Stimulated activated CD4-positive, alpha-beta T cell treated with anti-CD3 and anti-CD28 coated beads, Interleukin-1b, Interleukin-23, amount 100 ng/mL, for 1 hour (primary cell): ENCODE results near the gene TRAPPC2.

Source experiments
- DNase-seq, 2 donors: peaks; one replicate each; pipeline ENCODE4 v3.0.0-alpha.2; 2020; ENCODE audit warnings: low read depth in 2 of 2

TRAPPC2 gene

DNA sequence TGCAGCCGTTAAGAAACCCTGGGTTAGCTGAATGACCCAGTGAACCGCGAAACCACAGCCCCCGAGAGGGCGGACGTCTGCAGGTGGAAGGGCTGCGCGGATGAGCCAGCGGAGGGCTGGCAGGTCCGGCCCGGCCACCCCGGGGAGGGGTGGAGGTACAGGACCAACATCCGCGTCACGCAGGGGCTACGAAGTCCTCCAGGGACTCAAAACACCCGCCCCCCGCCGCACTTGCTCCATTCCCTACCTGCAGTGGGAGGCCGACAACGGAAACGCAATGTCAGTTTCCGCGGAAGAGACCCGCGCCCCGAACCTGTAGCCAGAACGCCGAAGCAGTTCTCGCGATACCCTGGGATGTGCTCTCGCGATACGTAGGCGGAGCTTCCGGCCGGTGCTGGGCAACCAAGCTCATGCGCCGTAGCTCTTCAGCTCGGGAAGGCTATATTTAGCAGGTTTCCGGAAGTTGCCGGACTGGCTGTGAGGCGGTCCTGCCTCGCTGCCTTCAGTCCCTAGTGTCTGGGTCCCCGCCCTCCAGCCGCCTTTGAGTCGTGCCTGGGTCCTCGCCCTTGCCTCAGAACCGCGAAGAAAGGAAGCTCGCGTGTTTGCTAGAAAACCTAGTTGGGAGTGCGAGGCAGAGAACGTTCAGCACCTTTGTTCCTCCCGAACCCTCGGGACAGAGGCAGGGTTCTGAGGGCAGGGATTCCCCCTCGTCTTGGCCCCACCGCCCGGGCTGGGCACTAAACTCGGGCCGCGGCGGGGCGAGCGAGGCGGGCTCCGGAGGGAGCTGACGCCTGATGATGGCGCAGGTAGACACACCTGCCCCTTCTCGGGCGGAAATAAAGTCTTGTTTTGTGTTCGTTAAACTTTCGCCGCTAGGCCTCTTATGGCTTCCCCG lies at the start of gene TRAPPC2, which contains the start of gene OFD1:
Gene TRAPPC2 (minus strand): TSS at position 343 of the 895 bp plus-strand sequence. CDS start 14,657 bp downstream, outside the sequence.
Gene OFD1 (plus strand): TSS at position 471 of the 895 bp plus-strand sequence. CDS start 324 bp downstream, at position 795.
- DNase-seq: peak; percentile 71 to 74

DNA sequence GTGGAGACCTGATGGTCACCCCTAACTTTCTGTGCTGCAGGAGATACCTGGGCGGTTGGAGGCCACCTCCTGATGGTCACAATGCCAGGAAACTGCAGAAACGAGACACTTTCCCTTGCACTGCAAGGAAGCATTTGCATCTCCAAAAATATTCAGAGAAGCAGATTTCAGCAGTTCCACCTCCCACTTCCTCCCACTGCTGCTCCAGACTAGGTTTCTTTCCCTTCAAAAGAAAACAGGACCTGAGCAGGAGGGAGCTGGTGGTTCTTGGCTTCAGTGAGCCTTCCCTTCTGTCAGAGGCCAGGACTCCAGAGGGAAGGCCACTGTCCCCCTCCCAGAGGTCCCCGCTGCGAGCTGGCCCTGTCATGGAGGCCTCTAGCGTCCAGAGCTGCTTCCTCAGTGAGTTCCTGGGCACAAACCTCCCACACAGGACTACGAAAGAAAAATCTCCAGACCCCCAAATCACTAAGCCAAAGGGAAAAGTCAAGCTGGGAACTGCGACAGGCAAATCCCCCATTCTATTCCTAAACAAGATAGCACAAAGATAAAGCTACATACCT lies 46.5 kb upstream of the TRAPPC2 start:
- DNase-seq: no peak

DNA sequence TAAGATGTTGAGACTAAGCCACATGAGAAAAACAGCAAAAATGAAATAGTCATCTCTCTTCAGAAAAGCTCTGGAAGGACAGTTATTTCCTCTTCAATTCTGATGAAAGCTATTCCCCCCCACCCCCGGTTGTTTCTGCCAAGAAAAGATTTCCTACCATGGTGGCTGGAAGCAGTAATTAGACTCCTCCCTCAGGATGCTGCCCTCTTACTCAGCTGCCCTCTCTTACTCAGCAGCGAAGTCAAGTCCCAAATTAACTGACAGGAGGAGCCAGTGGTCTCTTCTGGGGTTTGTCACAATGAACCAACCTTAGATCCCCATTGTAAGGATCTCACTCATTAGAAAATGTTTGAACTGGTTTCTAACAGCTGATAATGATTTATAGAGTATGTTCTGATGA lies 44.5 kb upstream of the TRAPPC2 start:
- DNase-seq: no peak

DNA sequence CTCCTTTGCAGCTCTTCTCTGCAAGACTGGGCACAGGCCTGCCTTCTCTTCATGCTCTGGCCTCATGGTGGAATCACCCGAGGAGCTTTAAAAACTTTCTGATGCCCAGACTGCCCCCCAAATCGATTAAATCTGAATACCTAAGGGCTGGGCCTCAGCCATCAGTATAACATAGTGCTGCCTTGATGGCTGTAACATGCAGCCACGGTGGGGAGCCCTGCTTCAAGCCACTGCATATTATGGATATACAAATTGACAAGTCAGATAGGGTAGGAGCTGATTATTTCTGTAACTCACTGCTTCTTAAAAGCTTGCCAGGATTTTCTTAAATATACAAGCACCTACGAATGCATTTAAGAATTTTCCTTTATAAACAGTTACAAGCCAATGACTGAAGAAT lies 42.0 kb upstream of the TRAPPC2 start:
- DNase-seq: no peak

DNA sequence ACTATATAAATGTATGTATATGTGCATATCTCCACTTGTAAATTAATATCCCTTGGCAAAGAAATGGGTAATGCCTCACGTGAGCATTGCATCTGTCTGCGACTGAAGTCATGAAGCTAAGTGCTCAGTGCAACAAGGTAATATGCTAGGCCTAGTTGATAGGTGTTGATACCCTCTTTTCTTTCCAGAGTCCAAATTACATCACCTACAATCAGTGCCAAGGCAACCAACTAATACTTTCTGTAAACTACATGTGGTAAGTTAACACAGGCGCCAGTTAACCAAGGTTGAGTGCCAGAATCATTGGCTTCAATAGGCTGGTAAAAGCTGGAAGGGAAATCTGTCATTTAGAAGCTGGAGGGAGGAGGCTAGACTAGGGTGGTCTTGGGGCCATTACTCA lies 41.4 kb upstream of the TRAPPC2 start:
- no peak for DNase-seq

DNA sequence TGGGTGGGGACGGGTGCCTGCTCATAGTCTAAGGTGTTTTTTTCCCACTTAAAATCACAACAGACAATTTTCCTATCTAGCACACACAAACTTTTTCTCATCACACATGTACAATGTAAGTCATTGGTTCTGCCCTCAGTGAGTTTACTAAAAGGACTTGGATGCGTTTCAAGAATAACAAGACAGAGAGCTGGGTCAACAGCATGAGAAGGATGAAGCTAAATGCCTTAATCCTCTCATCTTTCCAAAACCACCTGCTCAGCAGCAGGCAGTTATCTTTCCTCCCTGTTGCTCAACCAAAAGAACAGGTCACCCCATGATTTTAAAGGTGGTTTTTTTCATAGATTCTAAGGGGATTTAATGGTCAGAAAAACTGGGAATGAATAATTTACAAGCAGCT lies 40.3 kb upstream of the TRAPPC2 start:
- DNase-seq: no peak

DNA sequence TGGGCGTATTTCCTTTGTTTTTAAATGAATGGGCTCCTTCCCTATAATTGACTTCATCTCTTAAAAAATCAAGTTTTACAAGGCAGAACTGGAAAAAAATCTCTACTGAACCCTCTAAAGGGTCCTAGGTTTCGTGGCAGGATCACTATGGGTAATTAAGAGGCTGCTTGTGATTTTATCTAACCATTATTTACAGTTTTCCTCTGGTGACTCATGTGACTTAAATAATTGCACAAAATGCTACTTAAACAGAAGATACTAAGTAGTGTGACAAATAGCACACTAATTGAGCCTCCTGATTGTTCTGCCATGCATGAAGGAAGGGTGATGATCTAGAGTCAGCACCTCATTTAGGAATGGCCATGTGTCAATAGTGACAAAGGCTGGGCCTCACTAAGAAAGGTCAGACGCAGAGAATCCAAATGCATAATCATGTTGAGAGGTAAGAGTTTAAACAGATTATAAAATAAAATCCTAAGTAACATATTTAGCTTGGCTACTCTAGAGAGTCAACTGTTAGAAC lies 35.7 kb upstream of the TRAPPC2 start:
- no peak for DNase-seq

DNA sequence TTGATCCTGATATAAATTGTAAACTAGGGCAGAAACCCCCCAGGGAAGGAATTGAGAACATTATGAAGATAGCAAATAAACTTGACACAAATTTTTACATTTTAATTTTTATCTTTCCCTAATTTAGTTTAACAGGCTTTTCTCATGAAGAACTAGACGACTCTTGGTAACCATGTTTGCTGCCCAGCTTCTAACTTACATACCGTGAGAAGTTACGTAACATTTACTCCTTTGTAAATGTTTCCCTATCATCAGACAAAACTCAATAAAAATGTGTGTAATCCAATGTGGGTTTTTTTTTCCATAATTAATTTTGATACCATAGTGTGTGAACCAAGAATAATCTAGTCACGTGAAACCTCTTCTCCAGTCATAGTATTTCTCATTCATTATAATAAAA lies 34.5 kb upstream of the TRAPPC2 start:
- no peak for DNase-seq

DNA sequence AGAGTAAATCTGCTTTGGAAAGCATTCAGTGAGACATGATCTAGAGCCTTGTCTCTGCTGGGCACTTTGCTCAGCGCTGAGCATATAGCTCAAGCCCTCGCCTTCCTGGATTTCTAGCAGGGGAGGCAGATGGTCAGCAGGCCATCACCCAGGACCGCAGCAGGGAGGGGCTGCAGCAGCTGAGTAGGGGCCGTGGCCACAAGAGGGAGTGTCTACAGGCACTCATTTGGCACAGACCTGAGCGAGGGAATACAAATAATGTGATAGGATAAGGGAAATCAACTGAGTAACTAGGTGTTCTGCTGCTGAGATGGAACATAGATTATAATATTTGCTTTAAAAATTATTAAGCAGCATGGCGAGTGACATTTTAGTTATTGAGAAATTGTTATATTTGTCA lies 30.3 kb upstream of the TRAPPC2 start:
- DNase-seq: no peak

DNA sequence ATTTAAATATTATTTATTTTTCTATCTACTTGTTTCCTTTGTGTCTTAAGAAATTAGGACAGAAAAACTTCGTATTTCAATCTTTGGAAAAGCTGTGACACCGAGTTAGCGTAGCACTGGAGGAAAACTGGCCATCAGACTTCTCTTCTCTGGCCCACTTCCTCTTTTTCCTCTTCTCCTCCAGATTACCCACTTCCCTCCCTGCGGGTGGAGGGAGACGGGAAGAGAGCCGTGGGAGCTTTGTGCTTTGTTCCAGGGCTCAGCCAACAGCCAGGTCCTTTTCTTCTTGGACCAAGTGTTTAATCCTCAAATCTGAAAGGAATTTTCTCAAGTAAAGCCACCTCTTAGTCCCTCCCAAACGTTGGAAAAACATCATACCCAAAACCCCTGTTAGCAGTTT lies 29.9 kb upstream of the TRAPPC2 start:
- no peak for DNase-seq

DNA sequence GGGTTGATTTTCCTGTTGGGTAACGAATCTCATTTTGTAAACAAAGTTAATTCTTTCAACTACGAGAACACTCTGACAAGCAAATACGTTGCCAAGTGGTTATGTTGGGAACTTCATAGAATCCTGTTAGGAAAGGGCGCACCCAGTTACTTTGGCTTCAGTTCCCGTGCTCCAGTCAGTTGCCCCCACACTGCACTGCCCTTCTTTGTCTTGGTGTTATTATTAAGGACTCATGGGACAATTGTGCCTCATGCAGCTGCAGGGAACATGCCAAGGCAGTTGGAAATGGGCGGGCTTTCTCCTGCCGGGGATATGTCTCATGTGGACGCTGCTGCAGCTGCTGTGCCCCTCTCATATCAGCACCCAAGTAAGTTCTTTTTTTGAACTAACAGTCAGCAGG lies 29.1 kb upstream of the TRAPPC2 start:
- DNase-seq: no peak

DNA sequence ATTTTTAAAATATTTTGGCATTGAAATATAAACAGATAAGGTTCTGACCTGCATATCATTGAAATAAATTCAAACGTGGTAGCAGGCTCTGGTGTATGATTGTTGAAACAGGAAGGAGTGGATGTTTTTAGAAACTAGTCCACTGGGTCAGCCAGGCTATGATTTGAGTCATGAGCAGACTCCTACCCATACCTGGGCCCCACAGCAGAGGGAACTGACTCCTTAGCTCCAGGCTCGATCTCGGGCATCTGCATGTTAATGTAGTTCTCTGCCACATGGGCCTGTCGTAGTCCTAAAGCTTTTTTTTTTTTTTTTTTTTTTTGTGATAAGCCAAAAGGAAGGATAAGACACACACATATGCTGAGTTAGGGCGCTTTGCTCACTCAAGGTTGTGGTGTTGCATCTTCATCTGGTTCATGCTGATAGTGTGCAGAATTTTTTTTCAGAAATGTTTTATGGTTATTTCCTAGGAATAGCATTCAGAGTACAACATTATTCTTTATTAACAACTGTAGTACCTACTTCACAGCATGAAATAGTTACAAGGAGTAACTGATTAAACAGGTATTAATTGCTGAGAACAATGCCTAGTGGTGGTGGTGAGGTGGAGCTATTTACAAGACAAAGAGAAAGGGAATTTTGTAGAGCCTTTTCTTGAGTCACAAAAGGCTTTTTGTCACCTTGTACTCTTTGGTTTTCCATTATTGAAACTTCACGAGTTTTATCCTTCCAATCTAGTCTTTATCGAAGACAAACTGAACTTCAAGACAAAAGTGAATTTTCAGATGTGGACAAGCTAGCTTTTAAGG lies 27.4 kb upstream of the TRAPPC2 start:
- DNase-seq: no peak

DNA sequence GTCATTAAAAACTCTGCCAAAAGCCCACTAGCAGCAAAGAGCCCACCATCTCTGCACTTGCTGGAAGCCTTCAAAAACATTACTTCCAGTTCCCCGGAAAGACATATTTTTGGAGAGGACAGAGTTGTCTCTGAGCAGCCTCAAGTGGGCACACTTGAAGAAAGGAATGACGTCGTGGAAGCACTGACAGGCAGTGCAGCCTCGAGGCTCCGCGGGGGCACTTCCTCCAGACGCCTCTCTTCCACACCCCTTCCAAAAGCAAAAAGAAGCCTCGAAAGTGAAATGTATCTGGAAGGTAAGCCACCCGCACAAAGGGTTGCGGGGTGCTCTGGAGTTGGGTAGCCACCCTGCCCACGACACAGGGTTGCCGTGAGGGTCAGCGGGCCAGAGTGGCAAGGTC lies 26.0 kb upstream of the TRAPPC2 start:
- DNase-seq: no peak

DNA sequence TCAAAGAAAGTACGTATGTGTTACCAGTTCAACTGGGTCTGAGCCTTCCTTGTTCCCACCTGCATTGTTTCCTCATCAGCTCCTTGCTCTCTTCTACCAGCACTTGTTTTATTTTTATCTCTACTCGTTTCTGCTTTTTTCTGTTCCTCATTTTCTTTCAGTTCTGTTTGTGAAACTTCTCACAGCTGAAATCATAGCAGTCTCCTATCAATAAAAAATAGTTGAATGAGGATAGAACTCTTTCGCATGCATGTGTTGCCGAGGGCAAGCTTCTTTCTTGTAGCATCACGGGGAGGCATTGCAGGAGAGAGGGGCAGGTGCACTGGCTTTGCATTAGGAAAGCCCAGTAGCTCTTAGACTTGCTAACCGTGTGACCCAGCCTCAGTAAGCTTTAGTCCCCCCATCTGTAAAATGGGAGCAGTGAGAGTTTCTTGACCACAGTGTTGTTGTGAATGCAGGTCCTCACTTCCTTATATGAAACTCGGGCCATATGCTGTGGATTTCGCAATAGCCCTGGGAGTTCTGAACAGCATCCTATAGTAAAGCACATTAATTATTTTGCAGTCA lies 24.8 kb upstream of the TRAPPC2 start:
- DNase-seq: no peak

DNA sequence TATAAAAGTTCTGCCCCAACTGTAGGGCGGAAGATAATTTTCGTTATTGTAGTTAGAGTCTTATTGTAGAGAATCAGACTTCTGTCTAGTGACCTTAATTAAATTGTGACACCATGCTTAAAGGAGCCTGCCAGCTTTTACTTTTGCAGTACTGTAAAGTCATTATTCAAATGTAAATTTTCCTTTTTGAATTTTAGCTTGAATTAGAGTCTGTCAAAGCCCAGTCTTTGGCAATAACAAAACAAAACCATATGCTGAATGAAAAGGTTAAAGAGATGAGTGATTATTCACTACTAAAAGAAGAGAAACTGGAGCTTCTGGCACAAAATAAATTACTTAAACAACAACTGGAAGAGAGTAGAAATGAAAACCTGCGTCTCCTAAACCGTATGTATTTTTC lies 22.0 kb upstream of the TRAPPC2 start:
- no peak for DNase-seq

DNA sequence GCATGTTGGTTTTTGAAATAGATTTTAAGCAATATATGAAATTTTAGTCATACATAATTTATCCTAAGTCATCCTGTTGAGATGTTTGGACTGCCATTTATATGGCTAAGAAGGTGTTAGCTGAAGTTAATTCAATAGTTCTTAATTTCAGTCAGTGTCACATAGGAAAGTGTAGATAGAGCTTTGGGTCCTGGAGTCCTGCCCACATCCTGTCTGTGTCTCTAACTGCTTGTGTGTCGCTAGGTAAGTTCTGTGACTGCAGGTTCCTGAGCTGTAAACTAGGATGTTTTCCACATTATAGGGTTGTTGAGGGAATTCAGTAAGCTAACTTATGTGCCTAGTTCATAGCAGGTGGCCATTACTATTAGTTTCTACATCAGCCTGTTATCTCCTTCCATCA lies 20.8 kb upstream of the TRAPPC2 start:
- DNase-seq: no peak

DNA sequence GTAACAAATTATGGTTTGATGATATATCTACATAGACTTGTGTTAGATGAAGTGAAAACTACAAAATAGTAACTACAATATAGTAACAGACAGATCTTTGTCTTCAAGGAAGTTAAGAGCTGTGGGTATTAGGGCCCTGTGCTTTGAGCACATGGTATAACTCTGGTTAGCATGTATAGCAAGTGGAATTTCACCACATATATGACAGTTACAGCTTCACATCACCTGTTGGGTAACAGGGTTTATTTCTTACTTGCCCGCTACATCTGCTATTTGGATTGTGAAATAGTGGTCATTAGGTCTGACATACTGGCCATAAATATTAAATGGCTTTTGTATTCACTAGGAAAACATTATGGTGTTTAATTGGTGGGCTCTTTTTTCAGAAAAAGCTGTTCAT lies 20.3 kb upstream of the TRAPPC2 start:
- no peak for DNase-seq

DNA sequence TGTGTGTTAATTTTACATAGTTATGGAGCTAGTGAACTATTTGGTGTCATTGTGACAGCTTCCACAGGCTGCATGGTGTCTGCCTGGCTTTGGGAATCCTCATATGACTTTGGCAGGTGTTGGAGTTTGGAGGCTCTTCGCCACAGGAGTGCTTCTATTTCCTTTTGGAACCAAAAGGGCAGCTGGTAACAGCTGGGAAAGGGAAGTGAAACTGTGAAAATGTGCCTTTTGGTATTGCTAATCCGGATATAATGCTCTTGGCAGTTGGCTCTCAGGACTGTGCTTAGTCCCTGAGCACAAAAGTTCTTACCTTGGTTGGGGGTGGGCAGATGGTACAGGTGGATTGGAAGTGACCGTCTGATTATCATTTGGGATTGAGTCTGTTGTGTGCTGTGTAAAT lies 18.2 kb upstream of the TRAPPC2 start:
- DNase-seq: no peak

DNA sequence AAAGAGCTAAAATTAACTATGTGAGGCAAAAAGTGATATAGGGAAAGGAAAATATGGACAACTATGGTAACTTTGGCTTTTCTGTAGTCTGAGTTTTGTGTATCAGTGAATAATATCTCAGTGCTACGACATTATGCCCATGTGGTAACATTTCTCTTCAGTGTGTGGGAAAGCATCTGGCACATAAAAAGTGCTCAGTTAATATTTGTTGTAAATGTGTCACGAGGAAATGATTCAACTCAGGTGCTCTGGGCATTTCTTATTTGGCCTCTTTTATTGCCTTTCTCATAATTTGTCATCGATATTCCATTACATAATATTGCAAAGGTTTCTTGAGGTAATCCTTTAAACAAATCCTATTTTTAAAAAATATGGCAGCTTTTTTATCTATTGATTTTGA lies 17.7 kb upstream of the TRAPPC2 start:
- DNase-seq: no peak

DNA sequence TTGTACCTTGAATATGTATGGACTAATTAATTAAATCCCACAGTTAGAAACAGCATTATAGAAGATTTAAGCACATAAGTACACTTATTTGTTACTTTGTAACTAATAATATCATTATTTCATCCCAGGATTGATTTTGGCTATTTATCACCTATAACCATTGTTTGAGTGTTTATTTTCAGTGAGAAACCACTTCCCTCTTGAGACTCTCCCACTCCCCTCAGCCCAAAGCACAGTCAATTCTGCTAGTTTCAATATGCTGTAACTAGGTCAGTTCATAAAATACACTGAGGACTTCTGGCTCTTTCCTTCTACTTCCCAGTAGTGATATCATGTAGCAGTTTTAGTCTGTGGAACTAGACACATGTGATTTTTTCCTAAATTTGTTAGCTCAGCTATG lies 16.4 kb upstream of the TRAPPC2 start:
- DNase-seq: no peak

DNA sequence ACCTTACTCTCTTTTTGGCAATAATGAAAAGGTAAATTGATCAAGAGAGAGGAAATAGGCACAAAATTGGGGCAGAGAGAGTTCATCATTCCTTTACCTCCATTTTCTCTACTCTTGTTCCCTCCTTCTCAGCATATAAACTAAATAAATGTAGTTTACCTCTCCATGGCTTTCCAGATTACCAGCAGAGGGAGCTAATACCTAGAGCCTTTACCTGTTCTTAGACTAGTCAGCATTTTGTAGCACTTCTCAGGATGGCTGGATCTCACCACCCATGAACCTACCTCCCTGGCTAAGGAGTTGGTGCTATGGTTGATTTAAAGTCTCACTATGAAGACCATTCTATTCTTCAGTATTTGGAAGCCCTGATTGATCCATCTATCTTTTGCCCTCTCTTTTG lies 15.8 kb upstream of the TRAPPC2 start:
- DNase-seq: no peak

DNA sequence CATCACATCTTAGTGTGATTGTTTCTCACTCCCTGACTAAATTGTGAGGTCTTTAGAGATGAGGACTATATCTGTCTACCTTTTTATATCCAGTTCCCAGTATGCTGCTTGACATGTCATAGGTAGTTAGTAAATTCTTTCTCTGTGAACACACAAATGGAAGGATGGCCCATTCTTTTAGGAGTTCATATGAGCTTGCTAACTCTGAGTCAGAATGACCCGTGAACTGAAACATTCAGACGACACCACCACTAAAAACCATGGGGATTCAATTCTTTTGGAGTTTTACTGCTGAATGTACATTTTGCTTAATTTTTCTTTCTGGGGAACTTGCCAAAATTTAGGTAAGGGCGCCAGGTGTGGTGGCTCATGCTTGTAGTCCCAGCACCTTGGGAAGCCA lies 14.1 kb upstream of the TRAPPC2 start:
- DNase-seq: no peak
